Trophoblast cell (in vitro differentiated cells and primary cell): ENCODE results near the gene RTN4RL1.
A peak's percentile ranks its signal among the peaks of the same experiment; 100 is the strongest.

Source experiments
- DNase-seq, 2 donors: peaks; one replicate each; pipeline ENCODE4 v3.0.0-alpha.2; 2016
- H2AFZ ChIP-seq: 2 replicates; pipeline ENCODE4 v1.6.1; 2013; ENCODE audit warnings: low read length, moderate library complexity, mild to moderate bottlenecking; ENCODE audit not compliant: insufficient read depth, poor library complexity
- H2AK5ac ChIP-seq: 2 replicates; pipeline ENCODE4 v1.6.1; 2013; ENCODE audit warnings: mild to moderate bottlenecking, low read length
- H2BK120ac ChIP-seq: 2 replicates; pipeline ENCODE4 v1.6.1; 2013; ENCODE audit warnings: low read length, mild to moderate bottlenecking, moderate library complexity; ENCODE audit not compliant: insufficient read depth, poor library complexity
- H2BK12ac ChIP-seq: 2 replicates; pipeline ENCODE4 v1.6.1; 2013; ENCODE audit warnings: mild to moderate bottlenecking, low read length, moderate library complexity
- H2BK5ac ChIP-seq: 2 replicates; pipeline ENCODE4 v1.6.1; 2013; ENCODE audit warnings: low read length, low read depth, moderate library complexity, mild to moderate bottlenecking; ENCODE audit not compliant: poor library complexity
- H3K14ac ChIP-seq: 2 replicates; pipeline ENCODE4 v1.6.1; 2013; ENCODE audit warnings: mild to moderate bottlenecking, low read length
- H3K18ac ChIP-seq: 2 replicates; pipeline ENCODE4 v1.6.1; 2013; ENCODE audit warnings: mild to moderate bottlenecking, low read length
- H3K23ac ChIP-seq: 2 replicates; pipeline ENCODE4 v1.6.1; 2013; ENCODE audit warnings: low read length
- H3K27ac ChIP-seq: 2 replicates; pipeline ENCODE4 v1.5.1; 2013; ENCODE audit warnings: low read depth, mild to moderate bottlenecking, inconsistent platforms, low read length, moderate library complexity
- H3K27me3 ChIP-seq: 2 replicates; pipeline ENCODE4 v1.6.1; 2013; ENCODE audit warnings: inconsistent platforms, mild to moderate bottlenecking, low read length, moderate library complexity; ENCODE audit not compliant: insufficient read depth
- H3K36me3 ChIP-seq, 2 experiments: 1 replicate in 1 of 2; 2 replicates in 1 of 2; pipeline ENCODE4 v1.6.1; 2013; ENCODE audit warnings: low read length in 2 of 2, mild to moderate bottlenecking in 2 of 2, moderate library complexity in 1 of 2; ENCODE audit not compliant: insufficient read depth in 2 of 2, control insufficient read depth in 1 of 2
- H3K4ac ChIP-seq: 2 replicates; pipeline ENCODE4 v1.6.1; 2013; ENCODE audit warnings: low read depth, mild to moderate bottlenecking, low read length, moderate library complexity
- H3K4me1 ChIP-seq, 2 experiments: 1 replicate in 1 of 2; 2 replicates in 1 of 2; pipeline ENCODE4 v1.6.1; 2013; ENCODE audit warnings: low read length in 2 of 2, mild to moderate bottlenecking in 2 of 2, moderate library complexity in 1 of 2; ENCODE audit not compliant: insufficient read depth in 2 of 2, control insufficient read depth in 1 of 2
- H3K4me2 ChIP-seq: 2 replicates; pipeline ENCODE4 v1.6.1; 2013; ENCODE audit warnings: inconsistent platforms, mild to moderate bottlenecking, low read length, moderate library complexity
- H3K4me3 ChIP-seq: 2 replicates; pipeline ENCODE4 v1.5.1; 2013; ENCODE audit warnings: mild to moderate bottlenecking, low read depth, low read length, inconsistent platforms
- H3K79me1 ChIP-seq: one replicate; pipeline ENCODE4 v1.6.1; 2013; ENCODE audit warnings: low read length
- H3K79me2 ChIP-seq: 2 replicates; pipeline ENCODE4 v1.6.1; 2013; ENCODE audit warnings: low read length, mild to moderate bottlenecking; ENCODE audit not compliant: control insufficient read depth, insufficient read depth, poor library complexity
- H3K9ac ChIP-seq: 2 replicates; pipeline ENCODE4 v1.6.1; 2013; ENCODE audit warnings: mild to moderate bottlenecking, low read length
- H3K9me3 ChIP-seq: 2 replicates; pipeline ENCODE4 v1.6.1; 2013; ENCODE audit warnings: low read depth, mild to moderate bottlenecking, control low read depth, inconsistent platforms, low read length; ENCODE audit not compliant: insufficient read depth
- H4K12ac ChIP-seq: 2 replicates; pipeline ENCODE4 v1.6.1; 2013; ENCODE audit warnings: low read depth, mild to moderate bottlenecking, low read length, moderate library complexity
- H4K8ac ChIP-seq: 2 replicates; pipeline ENCODE4 v1.6.1; 2013; ENCODE audit warnings: low read depth, mild to moderate bottlenecking, low read length, moderate library complexity
- H4K91ac ChIP-seq: one replicate; pipeline ENCODE4 v1.6.1; 2013; ENCODE audit warnings: low read depth, mild to moderate bottlenecking, low read length, moderate library complexity
- WGBS: extraction: QIAGEN DNeasy Blood & Tissue Kit; methylation state at CpG from one replicate; pipeline ENCODE4 v1.1.7; 2013; ENCODE audit warnings: missing lambda C conversion rate; ENCODE audit not compliant: insufficient read length, insufficient coverage; ENCODE audit errors: extremely low coverage; 5-methylcytosine and 5-hydroxymethylcytosine counted together

Gene RTN4RL1

DNA sequence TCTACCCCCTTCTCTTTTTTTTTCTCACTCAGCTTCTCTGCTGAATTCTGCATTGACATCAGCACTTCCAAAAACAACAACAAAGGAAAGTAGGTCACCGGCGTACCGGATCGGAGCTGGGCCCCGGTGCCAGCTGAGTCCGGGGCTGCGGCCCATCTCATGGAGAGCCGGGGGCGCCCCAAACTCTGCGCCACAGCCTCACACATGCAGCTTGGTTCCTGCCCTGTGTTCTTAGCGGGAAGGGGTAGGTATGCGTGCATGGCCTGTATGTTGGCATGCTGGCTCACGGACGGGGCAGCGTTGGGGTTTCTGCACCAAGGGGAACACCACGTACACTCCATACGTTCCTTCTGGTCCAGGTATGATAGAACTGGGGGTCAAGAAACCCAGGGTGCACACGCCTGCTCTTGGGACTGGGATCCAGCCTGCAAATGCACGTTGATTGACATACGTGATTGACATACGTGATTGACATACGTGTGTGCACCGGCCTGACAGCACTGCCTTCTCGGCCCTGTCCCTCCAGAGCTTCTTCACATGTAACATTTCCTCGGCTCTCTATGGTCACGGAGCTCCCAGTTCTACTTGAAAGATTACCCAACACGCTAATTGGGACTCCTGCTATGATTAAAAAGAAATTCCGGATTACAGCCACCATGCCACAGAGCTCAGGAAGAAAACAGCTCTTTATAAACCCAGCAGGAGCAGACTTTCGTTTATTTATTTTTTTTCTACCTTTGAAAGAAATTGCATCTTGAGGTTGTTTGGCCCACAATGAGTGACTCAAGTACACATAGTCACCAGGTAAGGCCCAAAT, 106.6 kb downstream of the RTN4RL1 start:
- Histone ChIP-seq H3K79me2 (no peaks in the 10 kb centered on the region), H2BK120ac (no peak overlapping the region), H3K4me3 (no peak overlapping the region), H3K79me1 (no peaks in the 10 kb centered on the region), H2BK12ac (no peak overlapping the region), H3K4me2 (no peak overlapping the region), H3K4ac (no peak overlapping the region), H3K27me3 (peaks cover 4% of the 10 kb centered on the region), H3K18ac (no peak overlapping the region), H4K91ac (no peak overlapping the region), H3K27ac (no peak overlapping the region), H2AK5ac (no peak overlapping the region), H4K12ac (no peak overlapping the region), H3K9me3 (peaks cover 5% of the 10 kb centered on the region), H2AFZ (no peak overlapping the region), H3K36me3 (no peaks in the 10 kb centered on the region), H2BK5ac (no peak overlapping the region), H3K4me1 (no peaks in the 10 kb centered on the region), H3K14ac (no peak overlapping the region), H4K8ac (no peak overlapping the region), H3K23ac (no peak overlapping the region), H3K9ac (no peak overlapping the region)
- no peak for DNase-seq
- WGBS = no CpG with 5 or more reads among the region's 29 CpGs

DNA sequence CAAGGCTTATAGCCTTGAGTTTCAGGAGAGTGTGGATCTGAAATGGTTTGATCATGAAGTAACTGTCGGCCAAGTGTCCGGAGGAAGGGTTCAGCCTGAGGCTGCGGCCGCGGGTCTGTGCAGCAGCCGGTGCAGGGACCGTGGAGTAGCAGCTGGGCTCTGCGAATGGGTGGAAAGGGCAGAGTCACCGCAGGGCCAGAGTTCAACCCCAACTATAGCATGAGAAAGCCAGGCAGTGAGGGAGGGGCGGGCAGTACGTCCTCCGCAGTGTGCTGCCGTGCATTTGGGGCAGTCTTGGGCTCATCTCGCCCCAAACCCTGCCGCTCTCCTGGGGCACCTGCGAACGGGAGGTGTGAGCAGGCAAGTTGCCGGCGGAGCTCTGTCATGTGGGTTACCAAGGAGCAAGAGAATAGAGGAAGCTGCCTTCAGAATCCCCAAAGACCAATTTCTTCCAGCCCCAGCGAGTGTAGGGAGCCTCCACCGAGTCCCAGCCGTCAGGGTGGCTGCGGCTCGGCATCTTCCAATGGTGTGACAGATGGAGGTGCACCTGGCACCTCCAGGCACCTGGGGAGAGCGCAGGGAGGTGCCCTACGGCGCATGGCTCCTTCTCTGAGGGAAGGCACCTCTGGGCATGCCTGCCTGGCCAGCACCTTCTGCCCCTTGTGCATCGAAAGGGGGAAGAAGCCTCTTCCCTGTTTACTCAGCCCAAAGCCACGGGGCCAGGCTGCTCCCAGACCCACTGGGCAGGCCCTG, 108.0 kb downstream of the RTN4RL1 start:
- no peak overlapping the region for H2AFZ ChIP-seq
- peaks cover 5% of the 10 kb centered on the region for H3K9me3 ChIP-seq
- DNase-seq = no peak
- no peak overlapping the region for H3K9ac ChIP-seq
- H3K23ac ChIP-seq = no peak overlapping the region
- H4K91ac ChIP-seq = no peak overlapping the region
- no CpG with 5 or more reads among the region's 29 CpGs for WGBS
- H3K79me1 ChIP-seq = no peaks in the 10 kb centered on the region
- no peak overlapping the region for H3K27ac ChIP-seq
- H3K36me3 ChIP-seq = no peaks in the 10 kb centered on the region
- H3K79me2 ChIP-seq = no peaks in the 10 kb centered on the region
- no peak overlapping the region for H3K4ac ChIP-seq
- no peak overlapping the region for H2BK12ac ChIP-seq
- no peak overlapping the region for H3K14ac ChIP-seq
- H4K12ac ChIP-seq = no peak overlapping the region
- H4K8ac ChIP-seq = no peak overlapping the region
- no peak overlapping the region for H2BK5ac ChIP-seq
- H2BK120ac ChIP-seq = no peak overlapping the region
- no peak overlapping the region for H3K18ac ChIP-seq
- H3K27me3 ChIP-seq = peaks cover 4% of the 10 kb centered on the region
- H3K4me3 ChIP-seq = no peak overlapping the region
- no peak overlapping the region for H2AK5ac ChIP-seq
- H3K4me2 ChIP-seq = no peak overlapping the region
- H3K4me1 ChIP-seq = peaks cover 0 to 4% of the 10 kb centered on the region in 2 experiments

DNA sequence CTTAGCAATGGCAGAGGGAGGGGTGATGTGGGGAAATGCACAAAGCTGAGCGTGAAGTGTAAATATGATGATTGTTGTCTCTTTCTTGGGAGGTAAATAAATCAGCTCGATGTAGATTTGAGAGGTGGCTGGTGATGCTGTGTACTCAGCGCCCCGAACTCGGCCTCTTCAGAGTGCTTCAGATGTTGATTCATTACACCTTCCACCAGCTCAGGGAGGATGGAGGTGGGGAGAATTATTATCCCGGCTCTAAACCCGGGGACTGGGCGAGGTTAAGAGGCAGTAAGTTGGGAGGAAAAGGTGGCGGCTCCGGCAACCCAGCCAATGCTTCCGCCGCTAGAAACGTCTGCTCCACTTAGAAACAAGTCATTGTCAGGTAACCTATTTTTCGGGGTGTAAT, 108.8 kb downstream of the RTN4RL1 start:
- Histone ChIP-seq H3K9me3 (peaks cover 5% of the 10 kb centered on the region), H3K36me3 (no peaks in the 10 kb centered on the region), H4K8ac (no peak overlapping the region), H3K4ac (no peak overlapping the region), H3K27ac (no peak overlapping the region), H2BK12ac (no peak overlapping the region), H2BK5ac (no peak overlapping the region), H3K79me1 (no peaks in the 10 kb centered on the region), H3K79me2 (no peaks in the 10 kb centered on the region), H4K12ac (no peak overlapping the region), H3K9ac (peak overlapping the region; percentile 54), H3K27me3 (peaks cover 4% of the 10 kb centered on the region), H2AK5ac (no peak overlapping the region), H3K23ac (no peak overlapping the region), H3K18ac (no peak overlapping the region), H2BK120ac (no peak overlapping the region), H3K4me3 (no peak overlapping the region), H3K4me1 (peaks cover 0 to 6% of the 10 kb centered on the region in 2 experiments), H4K91ac (no peak overlapping the region), H3K4me2 (no peak overlapping the region), H2AFZ (no peak overlapping the region), H3K14ac (no peak overlapping the region)
- no peak for DNase-seq
- no CpG with 5 or more reads among the region's 14 CpGs for WGBS

DNA sequence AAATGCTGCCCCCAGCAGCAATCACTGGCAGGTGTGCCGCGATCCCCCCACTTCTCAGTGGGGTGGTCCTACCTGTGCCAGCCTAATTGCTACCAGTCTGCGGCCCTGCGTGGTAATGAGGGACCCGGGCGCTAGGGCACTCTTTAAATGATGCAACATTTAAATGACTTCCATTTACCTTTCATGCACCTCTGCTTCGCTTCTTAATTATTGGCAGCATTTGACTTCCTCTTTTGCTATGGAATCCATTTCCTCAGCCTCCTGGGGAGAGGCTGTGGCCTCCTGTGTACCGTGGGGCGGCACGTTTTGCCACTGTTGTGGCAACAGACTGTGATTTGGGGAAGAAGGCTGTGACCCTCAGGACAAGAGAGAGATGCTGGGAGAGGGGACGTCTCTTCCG, 109.2 kb downstream of the RTN4RL1 start:
- peaks cover 0 to 6% of the 10 kb centered on the region in 2 experiments for H3K4me1 ChIP-seq
- H2BK12ac ChIP-seq = no peak overlapping the region
- H2AFZ ChIP-seq = no peak overlapping the region
- H2BK5ac ChIP-seq = no peak overlapping the region
- H3K9me3 ChIP-seq = peaks cover 5% of the 10 kb centered on the region
- no peak overlapping the region for H2AK5ac ChIP-seq
- no peak overlapping the region for H3K18ac ChIP-seq
- H3K23ac ChIP-seq = no peak overlapping the region
- H4K91ac ChIP-seq = no peak overlapping the region
- no peak overlapping the region for H4K8ac ChIP-seq
- H3K14ac ChIP-seq = no peak overlapping the region
- no peaks in the 10 kb centered on the region for H3K36me3 ChIP-seq
- no peak for DNase-seq
- no peak overlapping the region for H3K4me2 ChIP-seq
- no CpG with 5 or more reads among the region's 12 CpGs for WGBS
- H4K12ac ChIP-seq = no peak overlapping the region
- no peaks in the 10 kb centered on the region for H3K79me1 ChIP-seq
- H3K27ac ChIP-seq = no peak overlapping the region
- H3K27me3 ChIP-seq = peaks cover 4% of the 10 kb centered on the region
- peak overlapping the region; percentile 54 for H3K9ac ChIP-seq
- H3K4ac ChIP-seq = no peak overlapping the region
- H3K79me2 ChIP-seq = no peaks in the 10 kb centered on the region
- H3K4me3 ChIP-seq = no peak overlapping the region
- H2BK120ac ChIP-seq = no peak overlapping the region
